BJ (cell line): Measurements from ENCODE around the gene CDK5. TPM values are rescaled to one million over a fixed set of nuclear protein-coding genes. Genes with fewer than 3 reads are reported as not detected.

Source experiments
- CTCF ChIA-PET: fragments of 350-600 bp; formaldehyde crosslinking; extraction: SDS; loops from one replicate; lab custom pipeline; 2021; ENCODE audit warnings: antibody characterized with exemption, inconsistent platforms; lab: Yijun Ruan, JAX
- POLR2A ChIA-PET: fragments of 300-600 bp; sonication (Branson Sonifier 250); formaldehyde crosslinking; extraction: SDS; loops from one replicate; lab custom pipeline; 2021; ENCODE audit warnings: antibody characterized with exemption; lab: Charles Lee
- DNase-seq: peaks from one replicate; pipeline ENCODE4 v3.0.0-alpha.2; 2011; ENCODE audit warnings: low read depth
- H3K27me3 ChIP-seq: 2 replicates; pipeline ENCODE4 v1.6.0; 2011; ENCODE audit warnings: low read length; ENCODE audit not compliant: control insufficient read depth, insufficient read depth
- H3K36me3 ChIP-seq: 2 replicates; pipeline ENCODE4 v1.5.1; 2011; ENCODE audit warnings: low read length; ENCODE audit not compliant: control insufficient read depth, insufficient read depth
- H3K4me3 ChIP-seq: 2 replicates; pipeline ENCODE4 v1.5.1; 2011; ENCODE audit warnings: low read depth, mild to moderate bottlenecking, control low read depth, low read length
- CTCF ChIP-seq: IDR thresholded peaks from 2 replicates; pipeline ENCODE4 v1.5.1; 2011; ENCODE audit warnings: low read depth, mild to moderate bottlenecking, control low read depth, inconsistent platforms, low read length, moderate library complexity; ENCODE audit not compliant: insufficient read depth
- polyA plus RNA-seq: library from polyadenylated mRNA; depleted of rRNA; stranded (reverse); fragments of >200 nt; gene quantifications from 2 replicates; pipeline ENCODE4 v1.2.3, GENCODE V29; 2011

CDK5 gene
- polyA plus RNA-seq, 1 experiment, result 33.2 TPM

- H3K4me3 ChIP-seq, result no peak within 1 kb of the TSS
- ChIA-PET POLR2A (interaction anchor here (0.5 kb wide), 1 partner anchor 267 kb away, joined by 3 read pairs; no protein-coding TSS in a partner anchor), CTCF (interaction anchor here (0.9 kb wide), 2 partner anchors 12 to 16 kb away, joined by 3 read pairs; no protein-coding TSS in a partner anchor)
- no peak for DNase-seq
- no peaks in the 10 kb centered on the region for H3K36me3 ChIP-seq
- H3K27me3 ChIP-seq, result peaks cover 13% of the 10 kb centered on the region
- TF ChIP-seq CTCF, result no peak
Measured at GRCh38 chr7:151024435-151025056, 33.2 kb downstream of the CDK5 start, which contains the start of gene ATG9B. Gene ATG9B (minus strand): TSS chr7:151024494. CDS start chr7:151024423, 71 bp downstream.

GRCh38 chr7:151023232-151023631 lies 34.5 kb downstream of the CDK5 start:
- peaks cover 24% of the 10 kb centered on the region for H3K27me3 ChIP-seq
- H3K36me3 ChIP-seq, result no peaks in the 10 kb centered on the region
- ChIA-PET CTCF (interaction anchor here (6.7 kb wide), 1 partner anchor 14 kb away, joined by 58 read pairs; no protein-coding TSS in a partner anchor), POLR2A (no interaction called here)
- no peak for TF ChIP-seq CTCF
- H3K4me3 ChIP-seq, result no peak overlapping the region
- DNase-seq, result no peak

- Histone ChIP-seq H3K27me3 (peaks cover 29% of the 10 kb centered on the region), H3K36me3 (no peaks in the 10 kb centered on the region), H3K4me3 (no peak overlapping the region)
- ChIA-PET CTCF (interaction anchor here (1.0 to 6.7 kb wide), 9 partner anchors 8 to 132 kb away, joined by 3 to 58 read pairs (median 15); partner anchors contain the start of gene ABCB8), POLR2A (no interaction called here)
- DNase-seq, result no peak
- no peak for TF ChIP-seq CTCF
Measured at GRCh38 chr7:151020231-151020630, 37.5 kb downstream of the CDK5 start.

- POLR2A ChIA-PET, result no interaction called here
- 0 out of 2 replicates have a peak, but pooled peaks have one; percentile 2 for TF ChIP-seq CTCF
- Histone ChIP-seq H3K4me3 (0 out of 2 replicates have a peak overlapping the region, but pooled peaks have one; percentile 4), H3K36me3 (no peaks in the 10 kb centered on the region), H3K27me3 (peaks cover 29% of the 10 kb centered on the region)
- CTCF ChIA-PET, result interaction anchor here (0.9 to 6.7 kb wide), 25 partner anchors 9 to 100 kb away, joined by 3 to 58 read pairs (median 5); partner anchors contain the start of genes ABCB8, AGAP3 and TMUB1
- DNase-seq, result no peak
Measured at GRCh38 chr7:151019130-151019447, 38.6 kb downstream of the CDK5 start.

- ChIA-PET CTCF (interaction anchor here (0.6 to 6.7 kb wide), 31 partner anchors 9 to 559 kb away, joined by 3 to 58 read pairs (median 5); partner anchors contain the start of genes ABCB8, AGAP3 and TMUB1), POLR2A (no interaction called here)
- peak overlapping the region; percentile 14 for H3K4me3 ChIP-seq
- H3K36me3 ChIP-seq, result no peaks in the 10 kb centered on the region
- no peak for TF ChIP-seq CTCF
- H3K27me3 ChIP-seq, result peaks cover 29% of the 10 kb centered on the region
- DNase-seq, result no peak
Measured at GRCh38 chr7:151018421-151019129, 39.1 kb downstream of the CDK5 start.
